MM.1S (cell line): ENCODE results near the gene FOXC1.

Source experiments
- DNase-seq: peaks from one replicate; pipeline ENCODE4 v3.0.0-alpha.2; 2015
- H2AFZ ChIP-seq: fragments of 300-600 bp; sonication (generic); 2 replicates; pipeline ENCODE4 v1.6.0; 2016; ENCODE audit warnings: antibody characterized with exemption, low read length
- H3F3A ChIP-seq: fragments of 300-600 bp; sonication (generic); 2 replicates; pipeline ENCODE4 v1.6.1; 2016; ENCODE audit warnings: mild to moderate bottlenecking, antibody characterized with exemption, low read length, moderate library complexity, mixed read lengths; ENCODE audit not compliant: insufficient read depth
- H3K27ac ChIP-seq: fragments of 300-600 bp; sonication (generic); 2 replicates; pipeline ENCODE4 v1.5.1; 2016; ENCODE audit warnings: mild to moderate bottlenecking, low read length
- H3K27me3 ChIP-seq: fragments of 300-600 bp; sonication (generic); replicated peaks from 2 replicates; pipeline ENCODE4 v1.6.0; 2016; ENCODE audit warnings: low read length; ENCODE audit not compliant: insufficient read depth
- H3K36me3 ChIP-seq: fragments of 300-600 bp; sonication (generic); replicated peaks from 2 replicates; pipeline ENCODE4 v1.6.1; 2016; ENCODE audit warnings: mild to moderate bottlenecking, low read length, mixed read lengths; ENCODE audit not compliant: insufficient read depth
- H3K4me1 ChIP-seq: fragments of 300-600 bp; sonication (generic); 2 replicates; pipeline ENCODE4 v1.6.1; 2016; ENCODE audit warnings: low read length, mixed read lengths
- H3K4me2 ChIP-seq: fragments of 300-600 bp; sonication (generic); 2 replicates; pipeline ENCODE4 v1.6.0; 2016; ENCODE audit warnings: low read depth, low read length
- H3K4me3 ChIP-seq: fragments of 300-600 bp; sonication (generic); 2 replicates; pipeline ENCODE4 v1.5.1; 2016; ENCODE audit warnings: low read length, mixed read lengths
- H3K79me2 ChIP-seq: fragments of 300-600 bp; sonication (generic); 2 replicates; pipeline ENCODE4 v1.6.1; 2016; ENCODE audit warnings: mixed run types, low read length, mixed read lengths
- H3K9ac ChIP-seq: fragments of 300-600 bp; sonication (generic); 2 replicates; pipeline ENCODE4 v1.6.1; 2016; ENCODE audit warnings: low read length, mixed read lengths
- H3K9me2 ChIP-seq: fragments of 300-600 bp; sonication (generic); replicated peaks from 2 replicates; pipeline ENCODE4 v1.6.1; 2016; ENCODE audit warnings: mild to moderate bottlenecking, low read length, mixed read lengths; ENCODE audit not compliant: insufficient read depth
- H3K9me3 ChIP-seq: fragments of 300-600 bp; sonication (generic); replicated peaks from 2 replicates; pipeline ENCODE4 v1.6.1; 2016; ENCODE audit warnings: mild to moderate bottlenecking, low read length, mixed read lengths; ENCODE audit not compliant: insufficient read depth
- H4K20me1 ChIP-seq: fragments of 300-600 bp; sonication (generic); 2 replicates; pipeline ENCODE4 v1.6.1; 2016; ENCODE audit warnings: mild to moderate bottlenecking, low read length, moderate library complexity, mixed read lengths; ENCODE audit not compliant: insufficient read depth
- EZH2 ChIP-seq: fragments of 300-600 bp; sonication (generic); optimal IDR thresholded peaks from 2 replicates; pipeline ENCODE3; 2017; ENCODE audit warnings: low read depth, mild to moderate bottlenecking, antibody characterized with exemption, low read length, mixed read lengths
- EZH2phosphoT487 ChIP-seq: fragments of 300-600 bp; sonication (generic); IDR thresholded peaks from 2 replicates; pipeline ENCODE4 v1.6.1; 2018; ENCODE audit warnings: antibody characterized with exemption, low read length
- TF ChIP-seq, protein P1 (sequence below): fragments of 300-600 bp; sonication (generic); IDR thresholded peaks from 2 replicates; pipeline ENCODE4 v1.5.1; 2016; ENCODE audit warnings: antibody characterized with exemption, low read length, mixed read lengths

Gene FOXC1

DNA sequence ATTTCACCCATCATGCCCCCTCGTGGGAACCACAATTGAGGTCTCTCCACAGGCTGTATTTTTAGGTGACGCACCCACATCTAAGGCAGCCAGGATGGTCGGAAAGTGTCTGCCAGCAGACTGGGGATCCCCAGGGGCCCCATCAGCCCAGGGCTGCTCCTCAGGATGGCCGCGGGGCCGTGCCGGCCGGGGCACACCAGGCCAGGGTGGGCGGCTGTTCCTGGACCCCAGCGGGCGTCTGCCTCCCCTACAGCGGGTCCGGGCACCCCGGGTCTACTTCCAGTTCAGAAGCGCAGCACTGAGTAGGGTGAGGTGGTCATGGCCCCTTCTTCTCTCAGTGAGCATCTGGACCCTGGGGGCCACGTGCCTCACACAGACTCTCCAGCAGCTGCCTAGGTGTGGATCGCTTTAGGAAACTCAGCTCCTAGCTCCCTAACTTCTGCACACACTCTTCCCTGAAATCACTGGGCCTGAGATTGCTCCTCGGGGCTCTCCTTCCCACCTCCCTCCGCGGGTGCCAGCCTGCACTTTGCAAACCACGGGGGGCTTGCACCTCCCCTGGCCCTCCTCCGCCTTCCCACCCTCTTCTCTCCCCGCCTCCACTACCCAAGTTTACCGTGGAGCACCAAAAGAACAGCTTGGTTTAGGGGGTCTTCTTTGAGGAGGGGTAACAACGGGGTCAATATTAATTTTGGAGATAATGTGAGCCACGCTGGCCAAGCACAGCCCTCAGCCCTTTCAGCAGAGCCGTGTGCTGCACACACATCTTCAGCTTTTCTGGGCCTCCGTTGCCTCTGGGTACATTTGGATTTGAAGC lies 14.2 kb upstream of the FOXC1 start:
- Histone ChIP-seq H3K9ac (no peak overlapping the region), H3K4me3 (no peak overlapping the region), H4K20me1 (no peaks in the 10 kb centered on the region), H3K4me1 (no peaks in the 10 kb centered on the region), H3K27ac (no peak overlapping the region), H3K9me2 (no peaks in the 10 kb centered on the region), H3K27me3 (peaks cover 16% of the 10 kb centered on the region), H3K36me3 (no peaks in the 10 kb centered on the region), H3K79me2 (no peaks in the 10 kb centered on the region), H2AFZ (no peak overlapping the region), H3K4me2 (peak overlapping the region; percentile 40; the same call in 1 of the 2 replicates), H3F3A (no peaks in the 10 kb centered on the region), H3K9me3 (no peaks in the 10 kb centered on the region)
- TF ChIP-seq EZH2phosphoT487 (no peak), EZH2 (no peak)
- TF ChIP-seq, protein P1, sequence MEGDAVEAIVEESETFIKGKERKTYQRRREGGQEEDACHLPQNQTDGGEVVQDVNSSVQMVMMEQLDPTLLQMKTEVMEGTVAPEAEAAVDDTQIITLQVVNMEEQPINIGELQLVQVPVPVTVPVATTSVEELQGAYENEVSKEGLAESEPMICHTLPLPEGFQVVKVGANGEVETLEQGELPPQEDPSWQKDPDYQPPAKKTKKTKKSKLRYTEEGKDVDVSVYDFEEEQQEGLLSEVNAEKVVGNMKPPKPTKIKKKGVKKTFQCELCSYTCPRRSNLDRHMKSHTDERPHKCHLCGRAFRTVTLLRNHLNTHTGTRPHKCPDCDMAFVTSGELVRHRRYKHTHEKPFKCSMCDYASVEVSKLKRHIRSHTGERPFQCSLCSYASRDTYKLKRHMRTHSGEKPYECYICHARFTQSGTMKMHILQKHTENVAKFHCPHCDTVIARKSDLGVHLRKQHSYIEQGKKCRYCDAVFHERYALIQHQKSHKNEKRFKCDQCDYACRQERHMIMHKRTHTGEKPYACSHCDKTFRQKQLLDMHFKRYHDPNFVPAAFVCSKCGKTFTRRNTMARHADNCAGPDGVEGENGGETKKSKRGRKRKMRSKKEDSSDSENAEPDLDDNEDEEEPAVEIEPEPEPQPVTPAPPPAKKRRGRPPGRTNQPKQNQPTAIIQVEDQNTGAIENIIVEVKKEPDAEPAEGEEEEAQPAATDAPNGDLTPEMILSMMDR = no peak
- no peak for DNase-seq

DNA sequence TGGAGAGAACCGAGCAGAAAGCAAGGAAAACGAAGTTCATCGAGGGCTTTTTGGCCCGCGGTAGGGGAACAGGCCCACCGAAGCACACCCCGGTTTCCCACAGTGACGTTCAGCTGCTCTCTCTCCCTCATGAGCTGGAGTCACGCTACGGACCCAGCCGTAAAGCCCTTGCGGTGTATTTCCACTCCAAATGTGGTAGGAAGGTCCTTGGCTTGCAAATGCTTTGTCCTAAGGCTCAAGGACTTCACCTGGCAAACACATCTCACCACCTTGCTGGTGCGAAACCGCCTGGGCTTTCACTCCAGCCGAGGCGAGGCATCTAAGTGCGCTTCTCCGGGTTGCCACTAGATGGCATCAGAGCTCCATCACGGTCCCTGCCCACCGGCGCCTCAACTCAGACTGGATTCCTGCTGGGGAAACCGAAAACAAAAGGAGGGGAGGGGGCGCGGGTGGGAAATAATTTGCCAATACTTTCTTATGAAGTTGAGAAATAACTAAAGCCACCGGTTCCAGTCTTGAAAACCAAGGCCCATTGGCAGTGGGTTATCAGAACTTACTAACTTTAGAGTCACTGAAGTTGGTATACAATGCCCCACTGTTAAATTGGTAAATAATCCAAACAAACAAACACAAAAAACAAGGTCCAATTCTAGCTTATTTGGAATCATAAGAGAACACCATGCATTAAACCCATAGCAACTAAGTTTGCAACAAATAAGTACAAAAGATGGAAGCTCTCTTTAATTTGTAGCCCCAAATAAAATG lies 13.4 kb upstream of the FOXC1 start:
- no peaks in the 10 kb centered on the region for H3K36me3 ChIP-seq
- no peaks in the 10 kb centered on the region for H3K79me2 ChIP-seq
- no peak overlapping the region for H3K9ac ChIP-seq
- H3K9me2 ChIP-seq = no peaks in the 10 kb centered on the region
- no peak overlapping the region for H3K4me3 ChIP-seq
- H2AFZ ChIP-seq = no peak overlapping the region
- no peaks in the 10 kb centered on the region for H3K4me1 ChIP-seq
- H3F3A ChIP-seq = no peaks in the 10 kb centered on the region
- peak overlapping the region; percentile 40; the same call in 1 of the 2 replicates for H3K4me2 ChIP-seq
- no peaks in the 10 kb centered on the region for H3K9me3 ChIP-seq
- TF ChIP-seq EZH2 = no peak
- TF ChIP-seq EZH2phosphoT487 = no peak
- TF ChIP-seq, protein P1 = peak; percentile 84
- H3K27ac ChIP-seq = no peak overlapping the region
- peak; percentile 47 for DNase-seq
- peaks cover 21% of the 10 kb centered on the region for H3K27me3 ChIP-seq
- H4K20me1 ChIP-seq = no peaks in the 10 kb centered on the region

DNA sequence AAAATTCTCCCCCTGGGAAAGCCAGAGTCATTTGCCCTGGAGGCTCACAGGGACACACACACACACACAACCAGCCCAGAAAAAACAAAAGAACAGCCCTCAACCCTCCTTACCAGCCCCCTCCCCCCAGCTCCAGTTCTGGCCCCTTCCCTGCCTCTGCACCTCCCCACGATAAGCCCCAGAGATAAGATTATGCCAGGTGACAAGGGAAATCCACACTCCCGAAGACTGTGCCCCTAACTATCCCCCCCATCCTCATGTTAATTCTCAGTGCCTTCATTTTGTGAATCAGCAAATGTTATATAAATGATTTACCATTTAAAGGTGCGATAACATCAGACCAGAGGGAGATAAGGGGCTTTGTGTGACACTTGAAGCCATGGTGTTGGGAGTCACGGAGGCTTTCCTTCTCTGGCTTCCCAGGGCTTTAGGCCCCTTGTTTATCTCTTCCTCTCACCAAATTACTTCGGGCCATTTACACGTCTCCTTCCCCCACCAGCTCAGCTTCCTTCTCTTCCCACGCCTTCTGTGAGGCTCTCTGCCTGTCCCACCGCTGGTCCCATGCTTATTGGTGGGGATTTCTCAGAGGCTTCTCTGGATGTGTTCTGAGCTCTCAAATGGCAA lies 12.5 kb upstream of the FOXC1 start:
- H4K20me1 ChIP-seq = no peaks in the 10 kb centered on the region
- no peaks in the 10 kb centered on the region for H3K4me1 ChIP-seq
- DNase-seq = no peak
- no peak for TF ChIP-seq EZH2phosphoT487
- no peak for TF ChIP-seq EZH2
- TF ChIP-seq, protein P1 = no peak
- no peaks in the 10 kb centered on the region for H3K9me2 ChIP-seq
- no peak overlapping the region for H3K4me2 ChIP-seq
- no peaks in the 10 kb centered on the region for H3K79me2 ChIP-seq
- H3K27ac ChIP-seq = no peak overlapping the region
- H3K36me3 ChIP-seq = no peaks in the 10 kb centered on the region
- no peak overlapping the region for H2AFZ ChIP-seq
- no peak overlapping the region for H3K4me3 ChIP-seq
- no peaks in the 10 kb centered on the region for H3K9me3 ChIP-seq
- no peaks in the 10 kb centered on the region for H3F3A ChIP-seq
- no peak overlapping the region for H3K9ac ChIP-seq
- H3K27me3 ChIP-seq = peaks cover 24% of the 10 kb centered on the region
